Esophagus squamous epithelium (tissue), 5 donors: ENCODE results near the gene IKZF1. TPM values are rescaled to one million over a fixed set of nuclear protein-coding genes. Genes with fewer than 3 reads are reported as not detected.

Experiments used
- DNase-seq: peaks from one replicate; lab custom pipeline; 2025; lab: John Stamatoyannopoulos, UW
- H3K27ac ChIP-seq, 4 donors: fragments of 200-600 bp; sonication (generic); one replicate each; pipeline ENCODE4 v1.5.1; 2016 to 2019; ENCODE audit warnings: mild to moderate bottlenecking in 1 of 4
- H3K27me3 ChIP-seq, 4 donors: fragments of 200-600 bp; sonication (generic); 1 replicate in 3 of 4; 2 replicates in 1 of 4; pipeline versions ENCODE4 v1.5.1 to v1.6.0; 2017 to 2021; ENCODE audit warnings: antibody characterized with exemption in 1 of 4
- H3K36me3 ChIP-seq, 3 donors: fragments of 200-600 bp; sonication (generic); one replicate each; pipeline ENCODE4 v1.5.1; 2016 to 2019
- H3K4me1 ChIP-seq, 3 donors: fragments of 200-600 bp; sonication (generic); one replicate each; pipeline ENCODE4 v1.5.1; 2017 to 2019
- H3K4me3 ChIP-seq, 4 donors: fragments of 200-600 bp; sonication (generic); 1 replicate in 3 of 4; 2 replicates in 1 of 4; pipeline ENCODE4 v1.5.1; 2016 to 2019; ENCODE audit warnings: mild to moderate bottlenecking in 2 of 4, moderate library complexity in 1 of 4
- H3K9me3 ChIP-seq, 3 donors: fragments of 200-600 bp; sonication (generic); one replicate each; pipeline ENCODE4 v1.5.1; 2016 to 2019
- POLR2A ChIP-seq, 4 donors: fragments of 450-650 bp; IDR thresholded peaks; one replicate each; pipeline ENCODE4 v1.6.1; 2017; ENCODE audit warnings: antibody characterized with exemption in 4 of 4, mild to moderate bottlenecking in 4 of 4, moderate library complexity in 3 of 4
- WGBS, 2 donors: methylation state at CpG; one replicate each; pipeline ENCODE4 v1.1.5; 2018; 5-methylcytosine and 5-hydroxymethylcytosine counted together
- intact Hi-C: fragments of 100-400 bp; cut with DNase I; formaldehyde crosslinking; loops from one replicate; pipeline ENCODE4 v1.15.0; 2022
- total RNA-seq, 4 donors: library from RNA; depleted of rRNA; stranded (reverse); fragments of >200 nt; gene quantifications; one replicate each; pipeline ENCODE4 v1.1.0, GENCODE V29; 2016
- TF ChIP-seq, protein P1 (sequence below), 6 experiments: fragments of 450-650 bp in 4 of 6; fragments of 200-600 bp in 2 of 6; sonication (generic) in 2 of 6; IDR thresholded peaks; one replicate each; pipeline ENCODE4 v1.5.1; 2016 to 2019; ENCODE audit warnings: antibody characterized with exemption in 6 of 6, mild to moderate bottlenecking in 4 of 6, moderate library complexity in 4 of 6
- donor health status: DM: yes; HTN: yes; CAD: no.

The IKZF1 gene
- total RNA-seq, 4 donors from 2014 or later: 4.9 to 29.6 (median 8.4) TPM

- DNase-seq: no peak
- H3K4me1 ChIP-seq: no peaks in the 10 kb centered on the region
Measured at GRCh38 chr7:50292165-50292757, 12.3 kb upstream of the IKZF1 start.

DNA sequence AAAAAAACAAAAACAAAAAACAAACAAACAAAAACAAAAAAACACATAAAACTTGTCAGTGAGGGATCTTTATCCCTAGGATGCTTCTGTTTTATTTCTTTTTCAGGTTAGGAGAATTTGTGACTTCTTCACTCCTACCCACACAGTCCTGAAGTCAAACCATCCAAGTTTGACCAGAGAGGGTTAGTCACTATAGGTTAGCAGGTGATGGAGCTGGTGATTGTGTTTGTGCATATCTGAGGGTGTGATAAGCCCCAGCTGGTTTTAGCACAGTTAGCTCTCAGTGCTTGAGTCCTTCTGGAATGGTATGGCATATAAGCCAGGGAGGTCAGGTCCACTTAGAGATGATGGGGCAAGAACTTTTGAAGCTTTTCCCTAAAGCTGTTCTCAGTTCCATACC, 11.8 kb upstream of the IKZF1 start:
- intact Hi-C loops: no loop called here
- DNase-seq: no peak
- Histone ChIP-seq H3K36me3 (no peaks in the 10 kb centered on the region), H3K4me3 (no peak overlapping the region), H3K27me3 (no peaks in the 10 kb centered on the region), H3K4me1 (no peaks in the 10 kb centered on the region), H3K9me3 (no peaks in the 10 kb centered on the region), H3K27ac (no peak overlapping the region)
- TF ChIP-seq POLR2A (IDR thresholded peaks at IDR 0.05): no peak
- TF ChIP-seq, protein P1, sequence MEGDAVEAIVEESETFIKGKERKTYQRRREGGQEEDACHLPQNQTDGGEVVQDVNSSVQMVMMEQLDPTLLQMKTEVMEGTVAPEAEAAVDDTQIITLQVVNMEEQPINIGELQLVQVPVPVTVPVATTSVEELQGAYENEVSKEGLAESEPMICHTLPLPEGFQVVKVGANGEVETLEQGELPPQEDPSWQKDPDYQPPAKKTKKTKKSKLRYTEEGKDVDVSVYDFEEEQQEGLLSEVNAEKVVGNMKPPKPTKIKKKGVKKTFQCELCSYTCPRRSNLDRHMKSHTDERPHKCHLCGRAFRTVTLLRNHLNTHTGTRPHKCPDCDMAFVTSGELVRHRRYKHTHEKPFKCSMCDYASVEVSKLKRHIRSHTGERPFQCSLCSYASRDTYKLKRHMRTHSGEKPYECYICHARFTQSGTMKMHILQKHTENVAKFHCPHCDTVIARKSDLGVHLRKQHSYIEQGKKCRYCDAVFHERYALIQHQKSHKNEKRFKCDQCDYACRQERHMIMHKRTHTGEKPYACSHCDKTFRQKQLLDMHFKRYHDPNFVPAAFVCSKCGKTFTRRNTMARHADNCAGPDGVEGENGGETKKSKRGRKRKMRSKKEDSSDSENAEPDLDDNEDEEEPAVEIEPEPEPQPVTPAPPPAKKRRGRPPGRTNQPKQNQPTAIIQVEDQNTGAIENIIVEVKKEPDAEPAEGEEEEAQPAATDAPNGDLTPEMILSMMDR (IDR thresholded peaks at IDR 0.05): no peak

More at GRCh38 chr7:50292165-50292757, 12.3 kb upstream of the IKZF1 start:
- no peak overlapping the region for H3K4me3 ChIP-seq
- H3K9me3 ChIP-seq: no peaks in the 10 kb centered on the region
- no peaks in the 10 kb centered on the region for H3K36me3 ChIP-seq
- H3K27ac ChIP-seq: no peak overlapping the region
- TF ChIP-seq, protein P1 (IDR thresholded peaks at IDR 0.05): no peak
- TF ChIP-seq POLR2A (IDR thresholded peaks at IDR 0.05): no peak
- H3K27me3 ChIP-seq: no peaks in the 10 kb centered on the region
- intact Hi-C loops: no loop called here

- Histone ChIP-seq H3K36me3 (no peaks in the 10 kb centered on the region), H3K4me1 (no peaks in the 10 kb centered on the region), H3K9me3 (no peaks in the 10 kb centered on the region), H3K27ac (no peak overlapping the region), H3K4me3 (no peak overlapping the region), H3K27me3 (no peaks in the 10 kb centered on the region)
- DNase-seq: no peak
- intact Hi-C loops: no loop called here
- no peak for TF ChIP-seq POLR2A (IDR thresholded peaks at IDR 0.05)
- TF ChIP-seq, protein P1 (IDR thresholded peaks at IDR 0.05): no peak
- 79 to 85% methylated on average over 7 of the region's 7 CpGs for WGBS, 2 donors
Measured at GRCh38 chr7:50293509-50294179, 10.9 kb upstream of the IKZF1 start.

DNA sequence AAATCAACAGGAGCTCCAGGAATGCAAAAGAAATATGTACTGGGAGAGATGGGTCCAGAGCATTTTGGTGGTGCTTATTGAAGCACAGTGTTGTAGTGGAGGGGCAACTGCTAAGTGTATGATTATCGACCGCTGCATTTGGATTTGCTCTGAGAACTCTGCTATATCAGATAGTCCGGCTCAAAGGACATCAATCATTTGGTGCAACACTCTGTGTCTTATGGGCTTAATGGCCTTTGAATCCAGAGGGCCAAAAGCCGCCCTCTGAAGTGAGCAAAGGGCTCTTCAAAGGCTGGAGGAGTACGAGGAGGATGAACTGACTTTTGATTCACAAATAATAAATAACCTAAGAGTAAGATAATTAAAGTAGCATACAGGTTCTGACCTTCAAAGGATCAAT, 9.4 kb upstream of the IKZF1 start:
- WGBS, 2 donors: 67 to 71% methylated on average over 5 of the region's 5 CpGs

GRCh38 chr7:50296799-50297198, 7.7 kb upstream of the IKZF1 start:
- H3K36me3 ChIP-seq: no peaks in the 10 kb centered on the region
- TF ChIP-seq POLR2A (IDR thresholded peaks at IDR 0.05): no peak
- TF ChIP-seq, protein P1 (IDR thresholded peaks at IDR 0.05): no peak
- H3K4me1 ChIP-seq: no peaks in the 10 kb centered on the region
- no peak overlapping the region for H3K4me3 ChIP-seq
- 62 to 70% methylated on average over 4 of the region's 4 CpGs for WGBS, 2 donors
- no peaks in the 10 kb centered on the region for H3K9me3 ChIP-seq
- intact Hi-C loops: no loop called here
- H3K27me3 ChIP-seq: peaks cover 0 to 17% (median 0%) of the 10 kb centered on the region in 4 donors
- H3K27ac ChIP-seq: no peak overlapping the region
- DNase-seq: no peak

More for the DNA sequence above, 9.4 kb upstream of the IKZF1 start:
- H3K27ac ChIP-seq: no peak overlapping the region
- H3K4me3 ChIP-seq: no peak overlapping the region
- H3K9me3 ChIP-seq: no peaks in the 10 kb centered on the region
- intact Hi-C loops: no loop called here
- no peaks in the 10 kb centered on the region for H3K4me1 ChIP-seq
- no peaks in the 10 kb centered on the region for H3K36me3 ChIP-seq
- TF ChIP-seq, protein P1 (IDR thresholded peaks at IDR 0.05): no peak
- TF ChIP-seq POLR2A (IDR thresholded peaks at IDR 0.05): no peak
- DNase-seq: no peak
- peaks cover 0 to 7% (median 0%) of the 10 kb centered on the region in 4 donors for H3K27me3 ChIP-seq
